HG03039 (cell line): ENCODE data around the gene IL4I1.

Experiments
- ATAC-seq: cut with Tn5 transposase; IDR thresholded peaks from one replicate; pipeline ENCODE4 v1.9.1; 2021; ENCODE audit warnings: mild to moderate bottlenecking, moderate library complexity; ENCODE audit not compliant: unreplicated experiment

The IL4I1 gene

DNA sequence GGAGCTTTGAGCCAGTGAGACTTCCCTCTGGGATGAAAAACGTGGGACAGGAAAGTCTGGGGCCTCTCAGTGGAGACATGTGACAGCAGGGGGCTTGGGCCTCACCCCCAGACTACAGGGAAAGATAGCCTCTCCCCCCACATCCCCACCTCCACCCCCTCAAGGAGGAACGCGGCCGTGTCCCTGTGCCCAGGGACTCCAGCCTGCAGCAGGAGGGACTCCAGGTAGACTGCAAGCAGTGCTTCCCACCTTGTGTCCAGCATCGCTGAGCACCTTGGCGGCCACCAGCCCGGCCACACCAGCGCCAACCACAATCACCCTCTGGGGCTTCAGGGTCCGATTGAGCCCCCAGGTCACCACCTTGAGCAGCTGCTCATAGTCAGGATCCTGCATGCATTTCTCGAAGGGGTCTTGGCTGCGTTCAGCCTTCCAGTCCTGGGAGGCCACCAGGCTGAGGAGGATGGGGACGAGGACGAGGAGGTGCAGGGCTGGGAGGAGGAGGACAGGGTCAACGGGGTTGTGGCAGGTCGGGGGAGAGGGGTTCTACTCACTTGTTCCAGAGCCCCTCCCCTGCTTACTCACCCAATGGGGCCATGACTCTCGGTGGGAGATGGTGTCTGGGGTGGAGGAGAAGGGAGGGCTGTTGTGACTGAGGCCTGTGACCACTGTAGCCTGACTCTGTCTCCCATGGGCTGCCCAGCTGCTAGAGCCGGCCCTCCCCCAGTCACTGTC is 955 bp downstream of the IL4I1 start:
- no peak for ATAC-seq

GRCh38 chr19:49894879-49895565 is 1.7 kb downstream of the IL4I1 start:
- ATAC-seq: no peak

DNA sequence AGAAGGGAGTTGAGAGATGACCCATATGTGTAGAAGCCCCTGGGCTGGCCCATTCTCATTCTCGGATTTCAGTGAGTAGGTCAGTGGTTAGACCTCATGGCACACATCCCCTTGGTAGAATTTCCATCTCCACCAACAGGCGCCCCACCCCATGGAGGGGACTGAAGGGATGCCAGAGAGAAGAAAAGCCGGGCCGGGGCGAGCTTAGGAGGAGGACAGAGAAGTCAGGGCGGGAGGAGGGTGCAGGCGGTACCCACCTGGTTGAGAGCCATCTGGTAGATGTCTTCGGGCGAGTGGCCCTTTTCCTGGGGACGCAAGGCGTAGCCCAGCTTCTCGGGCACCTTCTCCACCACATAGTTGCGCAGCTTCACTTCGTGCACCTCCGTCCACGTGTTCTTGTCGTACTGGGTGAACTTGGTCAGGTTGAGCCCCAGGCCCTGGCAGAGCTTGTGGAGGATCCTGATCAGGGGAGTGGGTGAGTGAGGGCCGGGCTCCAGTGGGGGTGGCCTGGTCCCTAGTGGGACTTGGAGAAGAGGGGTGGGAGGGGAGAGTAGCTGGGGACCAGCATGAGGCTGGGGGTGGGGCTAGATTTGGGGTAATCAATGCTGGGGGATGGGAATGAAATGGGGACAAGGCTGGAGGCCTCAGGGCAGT is 2.5 kb downstream of the IL4I1 start:
- no peak for ATAC-seq

GRCh38 chr19:49892716-49893115 is 4.0 kb downstream of the IL4I1 start:
- no peak for ATAC-seq

- no peak for ATAC-seq
Observed at GRCh38 chr19:49891393-49891792, 5.3 kb downstream of the IL4I1 start.

DNA sequence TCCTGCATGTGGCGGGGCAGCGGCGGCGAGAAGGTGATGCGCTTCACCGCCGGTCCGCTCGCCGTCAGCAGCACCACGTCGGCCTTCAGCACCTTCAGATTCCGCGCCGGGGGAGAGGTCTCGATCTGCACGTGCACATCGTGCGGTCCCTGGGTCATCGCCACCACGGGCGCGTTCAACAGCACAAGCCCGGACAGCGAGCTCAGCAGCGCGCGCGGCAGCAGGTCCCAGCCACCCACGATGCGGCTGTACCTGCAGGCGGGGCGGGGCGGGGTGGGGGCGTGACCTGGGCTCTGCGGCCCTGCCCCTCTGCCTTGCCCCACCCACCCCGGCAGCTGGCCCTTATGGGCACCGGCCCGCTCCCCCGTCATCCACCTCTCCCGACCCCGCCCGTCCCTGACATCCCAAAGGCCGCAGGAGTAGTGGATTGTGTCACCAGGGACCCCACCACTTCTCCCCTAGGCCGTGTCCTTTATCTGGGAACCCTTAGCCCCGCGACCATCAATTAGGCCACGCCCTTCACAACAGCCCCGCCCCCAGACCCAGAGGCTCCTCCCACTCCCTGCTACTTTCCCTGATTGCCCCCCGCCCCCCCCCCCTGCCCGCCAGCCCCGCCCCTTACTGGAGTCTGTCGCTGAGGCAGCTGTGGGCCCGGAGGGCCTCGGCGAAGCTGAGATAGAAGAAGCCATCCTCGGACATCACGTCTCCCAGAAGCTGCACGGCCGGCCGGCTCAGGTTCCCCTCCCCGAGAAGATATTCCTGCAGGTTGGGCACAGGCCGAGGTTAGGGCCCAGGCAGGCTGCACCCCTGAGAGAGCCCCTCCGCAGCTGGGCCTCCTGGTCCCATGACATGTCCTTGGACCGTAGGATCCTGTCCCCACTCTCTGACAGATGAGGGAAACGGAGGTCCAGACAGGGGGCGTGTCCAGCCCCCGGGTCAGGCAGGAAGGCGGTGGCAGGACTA is 6.1 kb downstream of the IL4I1 start:
- no peak for ATAC-seq

DNA sequence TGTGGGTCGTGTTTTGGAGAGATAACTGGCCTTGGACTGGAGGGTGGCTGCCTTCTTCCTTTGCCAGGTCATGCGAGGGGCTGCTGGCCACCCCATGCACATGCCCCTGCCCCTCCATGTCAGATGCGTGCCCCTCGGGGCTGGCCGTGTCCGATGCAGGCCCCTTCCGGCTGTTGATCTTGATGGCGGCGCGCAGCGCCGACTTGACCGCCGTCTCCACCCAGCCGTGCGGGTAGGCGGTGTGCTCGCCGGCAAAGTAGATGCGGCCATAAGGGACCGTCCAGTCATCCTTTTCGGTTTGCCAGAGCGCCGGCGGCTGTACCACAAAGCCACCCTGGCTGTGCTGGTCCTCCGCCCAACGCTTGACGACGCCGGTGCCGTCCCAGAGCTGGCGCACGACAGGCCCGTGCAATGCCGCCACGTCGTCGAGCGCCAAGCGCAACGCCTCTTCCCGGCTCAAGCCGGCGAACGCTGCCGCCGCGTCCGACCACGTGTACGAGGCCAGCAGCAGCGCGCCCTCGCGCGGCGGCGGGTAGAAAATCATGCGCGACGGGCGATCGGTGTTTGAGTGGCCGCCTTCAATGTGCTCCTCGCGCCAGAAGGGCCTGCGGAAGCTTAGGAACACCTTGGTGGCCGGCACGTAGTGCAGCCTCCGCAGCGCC is 6.9 kb downstream of the IL4I1 start:
- ATAC-seq: no peak

- no peak for ATAC-seq
Observed at GRCh38 chr19:49889038-49889686, 7.5 kb downstream of the IL4I1 start.

- ATAC-seq: no peak
Observed at GRCh38 chr19:49888510-49888824, 8.2 kb downstream of the IL4I1 start.

GRCh38 chr19:49887665-49888509 is 8.8 kb downstream of the IL4I1 start:
- ATAC-seq: no peak

GRCh38 chr19:49887037-49887664 is 9.5 kb downstream of the IL4I1 start:
- no peak for ATAC-seq

- ATAC-seq: no peak
Observed at GRCh38 chr19:49884760-49885159, 11.9 kb downstream of the IL4I1 start.

DNA sequence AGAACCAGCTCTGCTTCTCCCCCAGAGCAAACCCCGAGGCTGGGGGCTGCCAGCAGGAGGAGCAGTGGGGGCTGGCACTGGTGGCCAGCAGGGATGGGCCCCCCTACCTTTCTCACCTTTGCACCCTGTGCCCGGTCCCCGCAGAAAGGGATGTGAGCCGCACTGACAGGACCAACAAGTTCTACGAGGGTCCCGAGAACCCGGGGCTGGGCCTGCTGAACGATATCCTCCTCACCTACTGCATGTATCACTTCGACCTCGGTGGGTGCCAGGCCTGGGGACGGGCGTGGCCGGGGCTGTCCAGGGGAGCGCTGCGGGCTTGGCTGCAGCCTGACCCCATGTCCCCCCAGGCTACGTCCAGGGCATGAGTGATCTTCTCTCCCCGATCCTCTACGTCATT is 12.6 kb downstream of the IL4I1 start:
- no peak for ATAC-seq

- ATAC-seq: no peak
Observed at GRCh38 chr19:49883094-49883493, 13.6 kb downstream of the IL4I1 start.

DNA sequence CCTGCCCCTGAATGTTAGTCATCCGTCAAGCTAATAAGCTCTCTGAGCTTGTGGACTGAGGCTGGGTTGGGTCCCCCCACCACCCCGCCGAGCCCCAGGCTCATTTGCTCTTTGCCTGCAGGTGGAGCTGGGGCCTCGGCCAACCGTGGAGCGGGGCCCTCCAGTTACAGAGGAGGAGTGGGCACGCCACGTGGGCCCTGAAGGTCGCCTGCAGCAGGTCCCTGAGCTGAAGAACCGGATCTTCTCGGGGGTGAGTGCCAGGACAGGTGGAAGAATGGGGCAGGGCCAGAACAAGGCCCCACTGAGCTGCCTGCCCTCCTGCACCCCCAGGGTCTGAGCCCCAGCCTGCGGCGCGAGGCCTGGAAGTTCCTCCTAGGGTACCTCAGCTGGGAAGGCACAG is 14.0 kb downstream of the IL4I1 start:
- no peak for ATAC-seq

DNA sequence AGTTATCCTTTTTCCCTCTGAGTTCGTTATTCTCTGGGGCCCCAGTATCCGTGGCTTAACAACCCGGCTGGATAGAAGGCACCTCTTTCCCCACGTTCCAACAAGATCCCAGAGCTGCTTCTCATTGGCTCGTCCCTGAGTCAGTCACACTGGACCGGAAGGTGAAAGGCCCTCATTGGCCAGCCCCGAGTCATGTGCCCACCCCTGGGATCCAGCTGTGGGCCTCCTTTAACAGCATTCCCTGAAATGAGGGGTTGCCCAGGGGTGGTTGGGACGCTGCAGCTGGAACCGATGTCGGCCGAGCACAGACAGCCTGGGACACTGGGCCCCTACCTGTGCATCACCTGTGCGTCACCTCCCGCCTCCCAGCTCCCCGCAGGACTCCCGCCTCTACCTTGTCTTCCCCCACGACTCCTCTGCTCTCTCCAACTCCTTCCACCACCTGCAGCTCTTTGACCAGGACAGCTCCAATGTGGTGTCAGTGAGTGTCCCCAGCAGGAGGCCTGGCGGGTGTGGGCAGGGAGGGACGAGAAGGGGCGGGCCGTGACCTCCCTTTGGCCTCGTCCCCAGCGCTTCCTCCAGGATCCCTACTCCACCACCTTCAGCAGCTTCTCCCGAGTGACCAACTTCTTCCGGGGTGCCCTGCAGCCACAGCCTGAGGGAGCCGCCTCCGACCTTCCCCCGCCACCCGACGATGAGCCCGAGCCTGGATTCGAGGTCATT is 14.9 kb downstream of the IL4I1 start:
- no peak for ATAC-seq

GRCh38 chr19:49881186-49881585 is 15.5 kb downstream of the IL4I1 start:
- ATAC-seq: no peak
